ENCODE data around the gene PXMP2. TPM values are rescaled to one million over a fixed set of nuclear protein-coding genes. Genes with fewer than 3 reads are reported as not detected.
A peak's percentile ranks its signal among the peaks of the same experiment; 100 is the strongest.

Gene PXMP2
- total and polyA plus RNA-seq, 4 donors = 43.8 to 259 (median 135) TPM

GRCh38 chr12:132715874-132716273 is 28.5 kb downstream of the PXMP2 start:
- peaks cover 0 to 10% (median 7%) of the 10 kb centered on the region in 4 donors for H3K4me1 ChIP-seq (ENCODE audit: control insufficient read depth in 4 of 4, insufficient read depth in 4 of 4, low read length in 3 of 4)
- peaks cover 14 to 39% (median 21%) of the 10 kb centered on the region in 4 donors for H3K36me3 ChIP-seq (ENCODE audit: control insufficient read depth in 4 of 4, insufficient read depth in 3 of 4, low read depth in 1 of 4, low read length in 3 of 4)
- no peak overlapping the region for H3K27ac ChIP-seq (ENCODE audit: low read depth in 1 of 2, low read length in 2 of 2)
- TF ChIP-seq HNF4A (conservative IDR thresholded peaks at IDR 0.05) (peak; percentile 35 to 67), SP1 (IDR thresholded peaks at IDR 0.05) (peak; percentile 26), EGR1 (IDR thresholded peaks at IDR 0.05; ENCODE audit: low read depth in 2 of 2) (no peak), RXRA (IDR thresholded peaks at IDR 0.05) (peak; percentile 46 to 70)
- WGBS = 42% methylated on average over 9 of the region's 9 CpGs
- no peak overlapping the region for H3K9ac ChIP-seq (ENCODE audit: low read depth in 1 of 2, low read length in 2 of 2)
- H3K4me3 ChIP-seq (ENCODE audit: low read depth in 1 of 3, low read length in 3 of 3) = no peak overlapping the region
- no peaks in the 10 kb centered on the region for H3K27me3 ChIP-seq (ENCODE audit: control insufficient read depth in 4 of 4, insufficient read depth in 4 of 4, low read length in 3 of 4)
- H3K9me3 ChIP-seq (ENCODE audit: control insufficient read depth in 4 of 4, low read length in 3 of 4) = no peaks in the 10 kb centered on the region
- no peak for DNase-seq (ENCODE audit: low spot score)

- no peak overlapping the region for H3K27ac ChIP-seq (ENCODE audit: low read depth in 1 of 2, low read length in 2 of 2)
- peaks cover 19 to 44% (median 23%) of the 10 kb centered on the region in 4 donors for H3K36me3 ChIP-seq (ENCODE audit: control insufficient read depth in 4 of 4, insufficient read depth in 3 of 4, low read depth in 1 of 4, low read length in 3 of 4)
- no peak overlapping the region for H3K4me3 ChIP-seq (ENCODE audit: low read depth in 1 of 3, low read length in 3 of 3)
Observed at GRCh38 chr12:132716356-132716755, 29.0 kb downstream of the PXMP2 start.

DNA sequence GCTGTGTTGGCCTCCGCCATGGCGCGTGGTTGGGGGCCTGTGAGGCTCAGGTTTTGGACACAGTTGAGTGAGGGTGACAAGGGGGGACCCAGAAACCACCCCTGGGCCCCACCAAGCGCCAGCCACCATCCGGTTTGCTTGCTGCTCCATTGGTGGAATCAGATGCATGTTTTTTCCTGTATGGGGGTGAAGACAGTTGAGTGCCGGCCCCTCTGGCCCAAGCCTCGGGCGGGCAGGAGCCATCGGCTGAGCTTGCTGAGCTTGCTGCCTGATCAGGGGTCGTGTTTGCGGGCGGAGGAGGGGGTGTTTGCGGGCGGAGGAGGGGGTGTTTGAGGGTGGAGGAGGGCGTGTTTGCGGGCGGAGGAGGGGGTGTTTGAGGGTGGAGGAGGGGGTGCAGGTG is 29.6 kb downstream of the PXMP2 start:
- Histone ChIP-seq H3K4me1 (ENCODE audit: control insufficient read depth in 4 of 4, insufficient read depth in 4 of 4, low read length in 3 of 4) (peaks cover 0 to 3% (median 1%) of the 10 kb centered on the region in 4 donors), H3K27ac (ENCODE audit: low read depth in 1 of 2, low read length in 2 of 2) (no peak overlapping the region), H3K36me3 (ENCODE audit: control insufficient read depth in 4 of 4, insufficient read depth in 3 of 4, low read depth in 1 of 4, low read length in 3 of 4) (peaks cover 20 to 48% (median 24%) of the 10 kb centered on the region in 4 donors), H3K27me3 (ENCODE audit: control insufficient read depth in 4 of 4, insufficient read depth in 4 of 4, low read length in 3 of 4) (no peaks in the 10 kb centered on the region), H3K4me3 (ENCODE audit: low read depth in 1 of 3, low read length in 3 of 3) (no peak overlapping the region), H3K9ac (ENCODE audit: low read depth in 1 of 2, low read length in 2 of 2) (no peak overlapping the region), H3K9me3 (ENCODE audit: control insufficient read depth in 4 of 4, low read length in 3 of 4) (no peaks in the 10 kb centered on the region)
- DNase-seq (ENCODE audit: low spot score) = no peak
- no peak for TF ChIP-seq SP1 (IDR thresholded peaks at IDR 0.05)
- no peak for TF ChIP-seq YY1 (IDR thresholded peaks at IDR 0.05)
- TF ChIP-seq FOXA2 (IDR thresholded peaks at IDR 0.05) = no peak
- TF ChIP-seq EGR1 (IDR thresholded peaks at IDR 0.05; ENCODE audit: low read depth in 2 of 2) = no peak
- no peak for TF ChIP-seq HNF4A (conservative IDR thresholded peaks at IDR 0.05)
- TF ChIP-seq NR2F2 (IDR thresholded peaks at IDR 0.05) = no peak
- TF ChIP-seq, protein P1, sequence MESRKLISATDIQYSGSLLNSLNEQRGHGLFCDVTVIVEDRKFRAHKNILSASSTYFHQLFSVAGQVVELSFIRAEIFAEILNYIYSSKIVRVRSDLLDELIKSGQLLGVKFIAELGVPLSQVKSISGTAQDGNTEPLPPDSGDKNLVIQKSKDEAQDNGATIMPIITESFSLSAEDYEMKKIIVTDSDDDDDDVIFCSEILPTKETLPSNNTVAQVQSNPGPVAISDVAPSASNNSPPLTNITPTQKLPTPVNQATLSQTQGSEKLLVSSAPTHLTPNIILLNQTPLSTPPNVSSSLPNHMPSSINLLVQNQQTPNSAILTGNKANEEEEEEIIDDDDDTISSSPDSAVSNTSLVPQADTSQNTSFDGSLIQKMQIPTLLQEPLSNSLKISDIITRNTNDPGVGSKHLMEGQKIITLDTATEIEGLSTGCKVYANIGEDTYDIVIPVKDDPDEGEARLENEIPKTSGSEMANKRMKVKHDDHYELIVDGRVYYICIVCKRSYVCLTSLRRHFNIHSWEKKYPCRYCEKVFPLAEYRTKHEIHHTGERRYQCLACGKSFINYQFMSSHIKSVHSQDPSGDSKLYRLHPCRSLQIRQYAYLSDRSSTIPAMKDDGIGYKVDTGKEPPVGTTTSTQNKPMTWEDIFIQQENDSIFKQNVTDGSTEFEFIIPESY (IDR thresholded peaks at IDR 0.05) = no peak
- no peak for TF ChIP-seq REST (IDR thresholded peaks at IDR 0.05)
- TF ChIP-seq GABPA (IDR thresholded peaks at IDR 0.05 in 1 of 2, conservative IDR thresholded peaks at IDR 0.05 in 1 of 2) = no peak
- no peak for TF ChIP-seq RAD21 (IDR thresholded peaks at IDR 0.05)
- WGBS = 89% methylated on average over 17 of the region's 17 CpGs

More at GRCh38 chr12:132716356-132716755, 29.0 kb downstream of the PXMP2 start:
- DNase-seq (ENCODE audit: low spot score) = no peak
- WGBS = 80% methylated on average over 11 of the region's 11 CpGs
- Histone ChIP-seq H3K27me3 (ENCODE audit: control insufficient read depth in 4 of 4, insufficient read depth in 4 of 4, low read length in 3 of 4) (no peaks in the 10 kb centered on the region), H3K4me1 (ENCODE audit: control insufficient read depth in 4 of 4, insufficient read depth in 4 of 4, low read length in 3 of 4) (peaks cover 0 to 8% (median 7%) of the 10 kb centered on the region in 4 donors), H3K9me3 (ENCODE audit: control insufficient read depth in 4 of 4, low read length in 3 of 4) (no peaks in the 10 kb centered on the region), H3K9ac (ENCODE audit: low read depth in 1 of 2, low read length in 2 of 2) (no peak overlapping the region)
- no peak for TF ChIP-seq EGR1 (IDR thresholded peaks at IDR 0.05; ENCODE audit: low read depth in 2 of 2)
- no peak for TF ChIP-seq REST (IDR thresholded peaks at IDR 0.05)
- TF ChIP-seq NR2F2 (IDR thresholded peaks at IDR 0.05) = no peak

Data from liver (tissue), 9 donors.